GM21381 (cell line): ENCODE data around the gene LCA5L.
A peak's percentile ranks its signal among the peaks of the same experiment; 100 is the strongest.
"Not testable (repeated sequence)": the region's sequence is repeated elsewhere in the genome, so short reads cannot be mapped to it uniquely, and the experiment has no call there.

Experiments used
- ATAC-seq: cut with Tn5 transposase; IDR thresholded peaks from one replicate; pipeline ENCODE4 v1.9.1; 2021; ENCODE audit warnings: mild to moderate bottlenecking, moderate library complexity; ENCODE audit not compliant: unreplicated experiment

LCA5L gene

GRCh38 chr21:39452207-39452969, 6.8 kb upstream of the LCA5L start:
- ATAC-seq: no peak

GRCh38 chr21:39451332-39452206, 6.0 kb upstream of the LCA5L start, which contains the start of gene SH3BGR:
Gene SH3BGR, plus strand, starts transcription at chr21:39451970. Its CDS starts 127 bp downstream, at chr21:39452097.
- no peak for ATAC-seq

GRCh38 chr21:39447264-39447663, 1.7 kb upstream of the LCA5L start:
- no peak for ATAC-seq

- no peak for ATAC-seq
These were observed 977 bp downstream of the LCA5L start for GRCh38 chr21:39444421-39445180.

GRCh38 chr21:39441502-39442475, 3.8 kb downstream of the LCA5L start:
- ATAC-seq: no peak

- ATAC-seq: no peak
These were observed 6.3 kb downstream of the LCA5L start for GRCh38 chr21:39439232-39439631.

GRCh38 chr21:39434950-39435349, 10.6 kb downstream of the LCA5L start:
- no peak for ATAC-seq

- no peak for ATAC-seq
These were observed 14.6 kb downstream of the LCA5L start for GRCh38 chr21:39430954-39431353.

GRCh38 chr21:39430457-39430856, 15.1 kb downstream of the LCA5L start:
- ATAC-seq: no peak

- no peak for ATAC-seq
These were observed 15.6 kb downstream of the LCA5L start for GRCh38 chr21:39430016-39430415.

GRCh38 chr21:39429445-39429844, 16.1 kb downstream of the LCA5L start:
- no peak for ATAC-seq

DNA sequence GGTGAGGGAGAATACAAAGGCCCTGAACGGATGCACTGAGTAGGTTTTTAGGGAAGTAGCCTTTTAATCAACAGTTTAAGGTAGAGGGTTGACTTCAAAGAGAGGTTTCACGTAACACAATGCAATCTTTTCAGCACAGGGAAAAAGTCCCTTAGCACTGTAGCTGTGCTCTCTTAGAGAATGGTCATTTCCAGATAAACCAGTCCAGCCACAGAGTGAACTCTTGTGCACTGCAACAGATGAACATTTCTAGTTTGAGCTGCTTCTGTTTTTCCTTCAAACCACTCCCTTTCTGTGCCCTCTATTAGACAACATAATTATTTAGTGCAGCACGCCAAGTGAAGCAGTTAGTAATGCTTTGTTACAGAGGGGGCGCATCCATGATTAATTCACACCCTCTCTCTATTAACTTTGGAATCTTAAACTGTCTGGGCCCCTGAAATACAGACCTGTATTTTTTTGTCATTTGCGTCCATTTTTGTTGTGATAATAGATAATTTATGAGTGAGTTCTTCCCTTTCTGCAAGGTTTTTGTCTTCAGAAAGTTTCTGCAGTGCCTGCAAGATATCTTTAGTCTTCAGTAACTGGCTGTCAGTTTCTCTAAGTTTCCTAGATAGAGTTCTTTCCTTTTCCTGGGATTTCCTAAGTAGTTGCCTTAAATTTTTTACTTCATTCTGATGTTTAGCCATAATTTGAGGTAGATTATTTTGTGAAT, 22.9 kb downstream of the LCA5L start:
- ATAC-seq: no peak

DNA sequence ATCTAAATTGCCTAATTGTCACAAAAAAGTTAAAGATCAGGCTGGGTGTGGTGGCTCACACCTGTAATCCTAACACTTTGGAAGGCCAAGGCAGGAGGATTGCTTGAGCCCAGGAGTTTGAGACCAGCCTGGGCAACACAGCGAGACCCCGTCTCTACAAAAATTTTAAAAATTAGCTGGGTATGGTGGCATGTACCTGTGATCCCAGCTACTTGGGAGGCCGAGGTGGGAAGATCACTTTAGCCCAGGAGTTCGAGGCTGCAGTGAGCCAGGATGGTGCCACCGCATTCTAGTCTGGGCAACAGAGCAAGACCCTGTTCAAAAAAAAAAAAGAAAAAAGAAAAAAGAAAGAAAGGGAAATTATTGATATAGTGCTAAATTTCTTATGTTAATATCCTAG, 26.4 kb downstream of the LCA5L start:
- ATAC-seq: not testable (repeated sequence)

DNA sequence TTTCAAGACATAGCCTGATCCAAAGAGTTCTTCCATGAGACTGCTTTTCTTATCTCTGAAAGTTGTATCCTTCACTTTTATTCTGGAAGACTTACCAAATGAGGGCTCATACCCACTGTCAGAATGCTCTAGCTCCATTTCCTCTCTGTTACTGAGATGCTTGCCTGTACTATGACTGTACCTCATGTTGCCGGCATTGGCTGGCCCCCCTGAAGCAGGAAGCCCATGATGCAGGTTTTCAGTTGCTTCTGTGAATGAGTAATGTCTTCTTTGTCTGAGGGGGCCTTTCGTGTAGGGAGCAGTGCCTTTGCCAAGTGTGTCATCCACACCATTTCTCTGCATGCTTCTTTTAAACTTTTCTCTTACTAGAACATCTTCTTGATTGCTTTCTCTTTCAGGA, 39.5 kb downstream of the LCA5L start:
- ATAC-seq: no peak

GRCh38 chr21:39400173-39400572, 45.4 kb downstream of the LCA5L start:
- no peak for ATAC-seq

DNA sequence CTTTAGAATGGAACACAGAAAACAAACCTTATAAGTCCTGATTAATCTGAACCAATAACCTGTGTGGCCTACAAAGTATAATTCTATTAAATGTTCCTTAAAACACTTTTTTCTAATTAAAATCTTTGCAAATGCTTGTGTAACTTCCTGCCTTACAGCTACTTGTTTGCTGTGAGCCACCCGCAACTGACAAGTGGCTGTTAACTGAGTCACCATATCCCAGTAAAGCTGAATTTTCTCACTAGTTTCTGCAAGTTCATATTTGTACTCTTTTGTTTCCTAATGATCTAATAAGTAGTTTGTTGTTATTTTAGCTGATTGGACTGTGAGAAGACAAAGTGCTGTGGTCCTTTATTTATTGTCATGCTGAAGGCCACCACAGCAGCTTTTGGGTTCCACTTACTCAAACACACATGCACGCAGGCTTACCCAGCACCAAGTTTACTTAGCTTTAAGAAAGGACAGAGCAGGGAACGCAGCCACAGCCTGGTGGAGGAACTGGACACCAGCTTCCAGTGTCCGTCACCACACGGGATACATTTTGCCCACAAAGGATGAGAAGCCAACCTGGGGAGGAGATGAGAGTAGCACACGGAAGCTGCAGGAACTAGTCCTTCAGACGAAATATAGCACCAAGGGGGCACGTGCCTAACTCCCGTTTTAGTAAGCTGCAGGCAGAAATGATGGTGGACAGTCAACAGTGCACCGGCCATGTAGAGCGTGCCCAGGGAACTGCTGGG, 47.8 kb downstream of the LCA5L start:
- no peak for ATAC-seq

DNA sequence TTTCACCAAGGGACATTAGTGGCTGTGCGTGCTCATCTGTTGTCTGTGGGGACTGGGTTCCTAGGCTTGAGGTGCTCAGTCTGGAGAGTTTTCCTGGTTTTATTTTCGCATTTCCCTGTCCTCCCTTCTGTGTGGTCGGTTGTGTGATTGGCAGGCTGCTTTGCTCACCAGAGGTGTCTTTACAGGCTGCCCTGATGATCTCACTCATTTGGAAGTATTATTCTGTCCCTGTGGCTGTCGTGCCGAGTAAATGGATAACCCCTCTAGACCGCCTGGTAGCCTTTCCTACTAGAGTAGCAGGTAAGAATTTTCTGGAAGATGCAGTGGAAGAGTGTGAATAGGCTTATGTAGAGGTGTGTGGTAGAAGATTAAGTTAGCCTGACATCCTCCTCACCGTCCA, 52.6 kb downstream of the LCA5L start:
- ATAC-seq: no peak

GRCh38 chr21:39390212-39390765, 55.3 kb downstream of the LCA5L start:
- ATAC-seq: no peak

DNA sequence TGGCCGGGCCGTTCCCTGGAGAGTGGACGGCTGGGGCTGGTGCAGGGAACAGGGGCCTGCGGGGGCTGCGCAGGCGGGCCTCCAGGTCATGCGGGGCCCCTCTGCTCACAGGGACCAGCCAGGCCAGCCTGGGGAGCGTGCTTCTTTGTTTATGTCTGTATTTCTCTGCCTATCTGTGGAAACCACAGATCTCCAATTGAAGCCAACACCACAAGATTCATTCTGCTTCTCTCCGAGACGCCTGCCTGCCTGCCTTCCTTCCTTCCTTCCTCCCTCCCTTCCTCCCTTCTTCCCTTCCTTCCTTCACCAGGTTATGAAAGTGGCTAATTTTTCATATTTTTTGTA, 56.8 kb downstream of the LCA5L start:
- ATAC-seq: peak; percentile 8
